Endometrial microvascular endothelial cells (primary cell): Measurements from ENCODE around the gene DOCK4. TPM values are rescaled to one million over a fixed set of nuclear protein-coding genes. Genes with fewer than 3 reads are reported as not detected.

Experiments used
- in situ Hi-C: cut with HindIII; loops from 2 replicates; pipeline ENCODE4 v1.10.0; 2017; ENCODE audit warnings: low sequenced_read_pairs, low pct_unique_long_range_greater_than_20kb; ENCODE audit errors: inconsistent ontology term
- total RNA-seq: library from RNA; depleted of rRNA; stranded (reverse); fragments of >200 nt; gene quantifications from one replicate; pipeline ENCODE4 v1.2.3, GENCODE V29; 2015; ENCODE audit errors: inconsistent ontology term

DOCK4 gene
- total RNA-seq, 1 donor from 2014 or later: 49.5 TPM

GRCh38 chr7:111872450-111873325 is 333.5 kb downstream of the DOCK4 start:
- in situ Hi-C loops: no loop called here

- in situ Hi-C loops: no loop called here
Measured at GRCh38 chr7:111871283-111871682, 334.9 kb downstream of the DOCK4 start.

DNA sequence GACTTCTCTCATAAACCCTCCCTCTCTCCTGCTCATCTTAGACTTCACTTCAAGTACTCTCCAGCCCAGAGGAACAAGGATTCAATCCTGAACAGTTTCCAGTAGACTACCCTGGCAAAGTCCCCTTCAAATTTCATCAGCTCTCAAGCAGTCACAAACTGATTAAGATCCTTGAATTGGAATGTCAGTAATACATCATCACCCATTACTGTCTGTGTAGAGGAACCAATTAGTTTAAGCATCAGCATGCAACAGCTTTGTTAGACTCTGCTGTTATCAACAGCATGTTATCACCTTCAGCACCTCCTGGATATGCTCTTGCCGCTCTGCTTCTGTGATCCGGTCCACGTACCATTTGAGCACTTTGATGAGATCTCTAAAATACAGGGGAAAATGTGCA is 336.9 kb downstream of the DOCK4 start:
- in situ Hi-C loops: no loop called here

DNA sequence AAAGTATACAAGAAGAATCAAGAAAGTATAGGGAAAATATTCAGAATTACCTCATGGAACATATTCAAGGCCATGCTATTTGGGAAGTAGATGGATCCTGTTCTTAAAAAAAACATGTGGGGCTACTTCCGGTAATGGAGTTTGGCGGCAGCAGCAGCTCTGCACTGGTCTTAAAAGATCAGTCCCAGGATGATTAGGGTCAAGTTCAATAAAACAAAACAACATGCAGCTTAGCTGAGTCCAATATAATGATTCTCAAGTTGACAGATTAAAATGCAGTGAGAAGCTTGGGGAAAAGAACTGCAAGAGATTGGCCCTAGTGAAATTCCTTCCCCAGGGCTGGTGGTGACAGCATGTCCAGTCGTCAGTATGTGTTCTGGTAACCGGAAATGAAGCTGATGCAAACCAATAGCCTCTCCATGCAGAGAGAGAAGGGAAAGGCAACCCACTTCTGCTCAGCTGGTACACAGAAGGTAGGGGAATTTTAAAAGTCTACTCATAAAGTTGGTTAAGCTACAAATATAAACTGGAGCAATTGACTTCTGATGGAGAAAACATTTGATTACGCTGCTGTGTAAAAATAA is 338.8 kb downstream of the DOCK4 start:
- in situ Hi-C loops: no loop called here

DNA sequence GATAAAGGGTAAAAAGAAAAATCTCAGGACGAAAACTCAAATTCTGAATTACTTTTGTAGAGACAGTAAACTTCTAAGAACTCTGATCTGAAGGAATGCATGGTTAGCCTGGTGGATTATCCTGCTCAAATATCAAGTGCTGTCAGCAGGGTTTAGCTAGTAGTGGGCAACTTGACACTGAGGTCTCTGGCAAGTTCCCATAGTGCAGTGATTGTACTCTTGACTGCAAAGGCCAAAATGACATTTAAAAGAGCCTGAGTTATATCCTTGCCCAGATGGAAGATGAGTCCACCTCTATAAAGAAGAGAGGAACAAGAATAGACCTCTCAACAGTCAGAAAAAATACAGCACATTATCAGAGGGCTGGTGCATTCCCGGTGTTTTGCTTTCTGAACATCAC is 339.4 kb downstream of the DOCK4 start:
- in situ Hi-C loops: no loop called here

- in situ Hi-C loops: no loop called here
Measured at GRCh38 chr7:111865430-111865829, 340.8 kb downstream of the DOCK4 start.

GRCh38 chr7:111864291-111864976 is 341.8 kb downstream of the DOCK4 start:
- in situ Hi-C loops: no loop called here

DNA sequence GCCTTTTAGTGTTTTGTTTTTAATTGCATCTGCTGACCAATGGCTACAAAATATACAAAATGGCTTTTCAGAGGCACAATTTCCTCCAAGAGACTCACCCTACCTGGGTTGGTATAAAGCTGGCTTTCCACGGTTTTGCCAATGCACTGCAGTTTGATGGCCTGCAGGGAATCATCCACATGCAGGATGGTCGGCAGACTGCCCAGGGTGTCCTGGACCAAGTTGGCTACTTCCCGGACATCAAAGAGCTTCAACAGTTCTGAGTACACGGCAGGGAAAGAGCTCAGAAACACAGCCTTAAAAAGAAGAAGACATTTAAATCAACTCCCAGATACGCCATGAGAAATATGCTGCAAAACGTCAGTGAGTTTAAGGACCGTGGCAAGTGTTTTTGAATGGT is 342.9 kb downstream of the DOCK4 start:
- in situ Hi-C loops: no loop called here

- in situ Hi-C loops: no loop called here
Measured at GRCh38 chr7:111860248-111860647, 346.0 kb downstream of the DOCK4 start.

DNA sequence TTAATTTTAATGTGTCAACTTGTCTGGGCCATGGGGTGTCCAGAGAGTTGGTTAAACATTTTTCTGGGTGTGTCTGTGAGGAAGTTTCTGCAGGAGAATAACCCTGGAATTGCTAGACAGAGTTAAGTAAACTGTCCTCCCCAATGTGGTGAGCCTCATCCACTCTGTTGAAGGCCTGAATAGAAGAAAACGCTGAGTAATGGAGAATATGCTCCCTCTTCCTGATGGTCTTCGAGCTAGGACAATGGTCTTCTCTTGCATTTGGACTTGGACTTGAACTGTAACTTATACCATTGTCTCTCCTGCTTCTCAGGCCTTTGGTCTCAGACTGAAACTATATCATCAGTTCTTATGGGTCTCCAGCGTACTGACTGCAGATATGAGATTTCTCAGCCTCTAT is 347.9 kb downstream of the DOCK4 start:
- in situ Hi-C loops: no loop called here

DNA sequence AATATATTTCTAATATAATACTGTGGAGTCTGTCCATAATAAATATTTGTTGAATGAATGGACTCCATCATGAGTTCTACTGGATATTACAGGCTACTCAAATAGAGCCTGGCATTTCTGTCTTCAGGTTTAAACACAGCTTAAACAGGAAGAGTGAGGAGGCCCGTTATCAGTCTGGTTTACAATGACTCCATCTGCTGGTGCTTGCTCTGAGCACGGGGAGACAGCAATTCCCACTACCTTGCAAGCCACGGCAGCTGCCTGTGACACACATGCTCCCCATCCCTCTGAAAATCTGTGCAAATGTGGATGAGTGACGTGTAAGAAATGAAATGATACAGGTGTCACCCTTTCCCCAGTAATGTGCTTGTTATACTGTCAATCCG is 350.4 kb downstream of the DOCK4 start:
- in situ Hi-C loops: no loop called here

GRCh38 chr7:111855161-111855841 is 350.9 kb downstream of the DOCK4 start:
- in situ Hi-C loops: no loop called here

DNA sequence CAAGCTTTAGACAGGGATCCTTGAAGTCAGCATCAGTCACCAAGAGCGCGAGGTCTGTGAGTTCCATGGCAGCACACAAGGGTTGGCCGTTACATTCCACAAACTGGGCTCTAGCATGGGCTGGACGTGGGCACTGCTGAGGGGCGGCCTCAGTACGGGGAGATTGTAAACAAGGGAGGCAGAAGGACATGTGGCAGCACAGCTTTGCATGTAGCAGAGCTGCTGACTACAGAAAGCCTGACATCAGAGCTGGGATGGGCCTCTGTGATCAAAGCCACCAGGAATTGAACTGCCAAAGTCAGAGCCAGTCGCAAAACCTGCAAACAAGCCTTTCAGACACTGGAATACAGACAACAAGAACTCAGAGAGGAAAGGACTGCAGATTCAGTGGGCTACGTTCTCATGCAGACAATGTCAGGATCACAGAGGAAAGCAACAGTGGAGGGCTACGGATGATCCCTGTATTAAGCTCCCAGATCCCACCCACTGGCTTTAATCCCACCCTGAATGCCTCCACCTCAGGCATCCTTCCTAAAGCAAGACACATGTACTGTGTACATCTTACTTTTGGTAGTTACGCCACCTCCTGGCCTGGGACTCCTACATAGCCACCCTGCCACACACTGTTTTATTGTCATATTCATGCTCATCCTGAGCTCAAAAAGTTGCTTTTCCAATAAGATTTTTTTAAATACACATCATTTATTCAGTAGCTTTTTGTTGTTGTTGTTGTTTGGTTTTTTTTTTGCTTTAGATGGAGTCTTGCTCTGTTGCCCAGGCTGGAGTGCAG is 352.8 kb downstream of the DOCK4 start:
- in situ Hi-C loops: no loop called here

DNA sequence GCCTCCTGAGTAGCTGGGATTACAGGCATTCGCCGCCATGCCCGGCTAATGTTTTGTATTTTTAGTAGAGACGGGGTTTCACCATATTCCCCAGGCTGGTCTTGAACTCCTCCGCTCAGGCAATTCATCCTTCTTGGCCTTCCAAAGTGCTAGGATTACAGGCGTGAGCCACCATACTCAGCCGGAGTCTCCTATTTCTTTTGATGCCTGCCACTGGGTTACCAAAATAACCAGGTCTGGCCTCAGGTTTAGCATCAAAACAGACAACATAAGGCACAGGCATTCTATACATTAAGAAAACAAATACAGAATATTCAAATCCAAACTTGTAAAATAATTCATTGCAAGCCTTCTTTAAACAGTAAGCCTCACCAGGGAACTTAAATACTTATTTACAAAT is 354.1 kb downstream of the DOCK4 start:
- in situ Hi-C loops: no loop called here

- in situ Hi-C loops: no loop called here
Measured at GRCh38 chr7:111846898-111847297, 359.3 kb downstream of the DOCK4 start.

DNA sequence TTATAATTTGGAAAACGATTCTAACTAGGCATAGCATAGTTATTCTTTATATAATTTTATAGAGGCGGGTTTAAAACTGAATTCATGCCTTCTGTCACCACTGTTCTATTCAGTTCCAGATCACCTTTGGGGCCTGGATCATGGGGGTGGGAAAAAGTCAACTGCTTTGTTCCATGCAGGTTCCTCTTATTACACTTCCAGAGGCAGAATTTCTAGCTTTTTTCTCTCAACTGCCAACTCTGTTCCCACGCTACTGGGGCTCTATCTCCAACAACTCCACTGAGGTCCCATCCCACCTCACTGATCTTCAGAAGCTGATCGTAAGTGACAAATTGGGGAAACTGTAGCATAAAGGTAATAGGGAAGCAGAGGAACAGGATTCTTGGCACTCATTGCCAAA is 360.3 kb downstream of the DOCK4 start:
- in situ Hi-C loops: no loop called here

DNA sequence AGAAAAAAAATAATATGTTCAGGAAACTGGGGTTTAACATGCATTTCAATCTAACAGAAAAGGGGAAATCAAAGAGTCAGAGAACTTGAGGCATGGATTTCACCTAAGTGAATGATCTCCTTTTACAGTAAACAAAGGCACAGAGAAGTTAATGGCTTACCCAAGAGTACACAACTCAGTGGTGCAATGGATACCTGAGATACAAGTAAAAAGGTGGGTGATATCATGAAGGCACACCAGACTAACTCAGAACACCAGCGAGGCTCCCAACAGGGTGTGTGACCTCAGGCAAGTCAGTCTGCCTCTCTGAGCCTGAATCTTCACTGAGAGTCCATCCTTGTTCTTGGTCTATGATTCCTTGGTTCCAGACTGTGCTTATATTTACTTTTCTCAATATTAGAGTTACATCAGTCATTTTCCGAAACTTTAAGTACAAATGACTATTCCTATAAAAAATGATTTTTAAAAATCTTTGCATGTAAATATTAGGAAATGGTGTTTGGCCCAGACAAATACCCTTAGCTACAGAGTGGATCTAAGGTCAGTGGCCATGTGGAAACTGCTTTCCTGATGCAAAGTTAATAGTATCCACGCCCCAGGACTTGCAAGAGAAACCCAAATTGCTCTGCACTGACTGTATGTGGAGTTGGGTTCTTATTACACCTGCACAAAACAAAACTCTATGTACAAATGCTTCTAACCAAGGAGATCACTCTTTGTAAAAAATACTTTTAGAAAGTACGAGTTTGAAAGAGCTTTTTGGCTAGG is 361.1 kb downstream of the DOCK4 start:
- in situ Hi-C loops: no loop called here

DNA sequence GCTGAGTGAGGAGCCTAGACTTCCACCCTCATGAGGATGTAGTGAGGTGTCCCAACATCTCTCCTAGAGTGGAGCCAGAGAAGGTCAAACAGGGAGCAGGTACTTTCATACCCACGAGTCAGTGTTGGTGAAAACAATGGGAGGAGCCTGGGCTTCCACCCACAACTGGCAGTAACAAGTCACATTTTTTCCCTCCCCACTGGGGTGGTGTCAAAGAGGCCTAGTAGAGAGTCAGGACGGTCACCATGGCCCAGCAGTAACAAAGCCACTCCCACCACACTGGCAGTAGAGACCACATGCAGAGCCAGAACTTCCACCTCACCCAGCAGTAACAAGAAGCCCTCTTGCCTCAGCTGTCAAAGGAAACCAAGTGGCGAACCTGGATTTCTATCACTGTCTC is 363.7 kb downstream of the DOCK4 start:
- in situ Hi-C loops: no loop called here
